HepG2 (cell line): ENCODE measurements around the gene TMEM107. TPM values are rescaled to one million over a fixed set of nuclear protein-coding genes. Genes with fewer than 3 reads are reported as not detected.

Experiments
- ATF1 ChIP-seq: IDR thresholded peaks from 2 replicates; pipeline ENCODE4 v1.6.1; 2016; ENCODE audit warnings: mild to moderate bottlenecking, control low read depth
- HNF1A ChIP-seq, 2 experiments: sonication (generic) in 1 of 2; formaldehyde crosslinking in 1 of 2; IDR thresholded peaks; 2 replicates each; pipeline versions ENCODE4 v1.4.0 to v1.6.1; 2016 to 2020; ENCODE audit warnings: borderline replicate concordance in 1 of 2, low read depth in 1 of 2, mild to moderate bottlenecking in 1 of 2, missing genetic modification reagents in 1 of 2
- NCOA1 ChIP-seq: sonication (generic); formaldehyde crosslinking; IDR thresholded peaks from 2 replicates; pipeline ENCODE4 v1.9.0; 2021; ENCODE audit warnings: missing genetic modification reagents
- SIX4 ChIP-seq: sonication (generic); formaldehyde crosslinking; IDR thresholded peaks from 2 replicates; pipeline ENCODE4 v1.4.0; 2020; ENCODE audit warnings: missing genetic modification reagents
- ZFP82 ChIP-seq: sonication (generic); formaldehyde crosslinking; IDR thresholded peaks from 2 replicates; pipeline ENCODE4 v1.5.1; 2020; ENCODE audit warnings: mild to moderate bottlenecking, missing genetic modification reagents, borderline replicate concordance
- ZKSCAN5 ChIP-seq: sonication (generic); formaldehyde crosslinking; IDR thresholded peaks from 2 replicates; pipeline ENCODE4 v1.5.1; 2020; ENCODE audit warnings: mild to moderate bottlenecking, missing genetic modification reagents
- ZNF10 ChIP-seq: sonication (generic); formaldehyde crosslinking; IDR thresholded peaks from 2 replicates; pipeline ENCODE4 v1.4.0; 2020; ENCODE audit warnings: mild to moderate bottlenecking, low read depth, missing genetic modification reagents, borderline replicate concordance
- ZNF235 ChIP-seq: sonication (generic); formaldehyde crosslinking; IDR thresholded peaks from 2 replicates; pipeline ENCODE4 v1.8.1; 2023; ENCODE audit warnings: mild to moderate bottlenecking, missing genetic modification reagents, borderline replicate concordance
- polyA plus RNA-seq, 8 experiments: library from polyadenylated mRNA; depleted of rRNA in 3 of 8; stranded (reverse) in 7 of 8; unstranded in 1 of 8; fragments of >200 nt; fragmentation: Illumina TruSeq in 4 of 8; extraction: Trizol in 4 of 8; gene quantifications; 2 replicates each; pipeline versions ENCODE4 v1.2.1 to v1.2.3, GENCODE V29; 2011 to 2016; ENCODE audit warnings: low read depth in 4 of 8, missing spikeins in 1 of 8, mixed read lengths in 1 of 8; ENCODE audit not compliant: insufficient read depth in 1 of 8
- total RNA-seq, 5 experiments: library from RNA; depleted of rRNA; stranded (reverse); fragments of >200 nt; fragmentation: Illumina TruSeq; extraction: Trizol; gene quantifications; 2 replicates each; pipeline ENCODE4 v1.2.3, GENCODE V29; 2016; ENCODE audit warnings: low read depth in 1 of 5
- TF ChIP-seq, protein P1 (sequence below): sonication (generic); formaldehyde crosslinking; IDR thresholded peaks from 2 replicates; pipeline ENCODE4 v1.5.0; 2020; ENCODE audit warnings: missing genetic modification reagents
- TF ChIP-seq, protein P2 (sequence below): sonication (generic); formaldehyde crosslinking; IDR thresholded peaks from 2 replicates; pipeline ENCODE4 v1.4.0; 2020; ENCODE audit warnings: mild to moderate bottlenecking, missing genetic modification reagents

Gene TMEM107
- total and polyA plus RNA-seq, 2 of the 13 experiments (the other 11 are each of a cell fraction or from before 2014, with no cell fraction given) = 7.2 to 15.3 TPM

DNA sequence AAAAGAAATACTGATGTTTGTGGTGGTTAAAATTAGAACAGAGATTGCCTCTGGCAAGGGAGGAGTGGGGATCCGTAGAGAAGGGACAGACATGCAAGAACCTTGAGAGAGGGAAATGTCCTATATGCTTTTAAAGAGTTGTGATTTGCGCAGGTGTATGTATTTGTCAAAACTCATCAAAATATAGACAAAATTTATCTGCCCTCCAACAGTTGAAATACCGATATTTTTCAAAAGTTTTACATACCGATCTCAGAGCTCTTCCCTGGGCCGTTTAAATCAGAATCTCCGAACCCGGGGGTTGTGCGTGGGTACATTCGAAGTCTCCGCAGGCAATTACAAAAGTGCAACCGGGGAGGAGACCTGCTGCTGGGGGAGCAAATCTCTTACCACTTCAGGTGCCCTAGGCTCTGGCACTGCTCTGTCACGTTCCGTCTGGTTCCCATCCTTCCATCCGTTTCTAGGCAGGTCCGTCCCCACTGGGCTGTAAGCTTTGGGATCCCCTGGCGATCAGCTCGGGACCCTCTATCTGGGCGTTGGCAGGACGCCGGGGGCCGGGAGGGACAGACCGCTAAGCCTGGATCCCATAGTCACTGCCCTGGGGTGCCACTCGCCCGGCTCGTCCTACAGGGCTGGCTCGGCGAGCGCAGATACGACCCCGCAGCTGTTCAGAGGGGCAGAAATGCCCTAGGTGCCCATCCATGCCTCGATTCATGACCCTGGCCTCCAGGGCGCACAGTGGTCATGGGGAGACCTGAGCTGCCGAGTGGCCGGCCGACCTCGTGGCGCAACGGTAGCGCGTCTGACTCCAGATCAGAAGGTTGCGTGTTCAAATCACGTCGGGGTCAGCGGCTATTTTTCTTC, 9.6 kb upstream of the TMEM107 start (continued):
- TF ChIP-seq, protein P1, sequence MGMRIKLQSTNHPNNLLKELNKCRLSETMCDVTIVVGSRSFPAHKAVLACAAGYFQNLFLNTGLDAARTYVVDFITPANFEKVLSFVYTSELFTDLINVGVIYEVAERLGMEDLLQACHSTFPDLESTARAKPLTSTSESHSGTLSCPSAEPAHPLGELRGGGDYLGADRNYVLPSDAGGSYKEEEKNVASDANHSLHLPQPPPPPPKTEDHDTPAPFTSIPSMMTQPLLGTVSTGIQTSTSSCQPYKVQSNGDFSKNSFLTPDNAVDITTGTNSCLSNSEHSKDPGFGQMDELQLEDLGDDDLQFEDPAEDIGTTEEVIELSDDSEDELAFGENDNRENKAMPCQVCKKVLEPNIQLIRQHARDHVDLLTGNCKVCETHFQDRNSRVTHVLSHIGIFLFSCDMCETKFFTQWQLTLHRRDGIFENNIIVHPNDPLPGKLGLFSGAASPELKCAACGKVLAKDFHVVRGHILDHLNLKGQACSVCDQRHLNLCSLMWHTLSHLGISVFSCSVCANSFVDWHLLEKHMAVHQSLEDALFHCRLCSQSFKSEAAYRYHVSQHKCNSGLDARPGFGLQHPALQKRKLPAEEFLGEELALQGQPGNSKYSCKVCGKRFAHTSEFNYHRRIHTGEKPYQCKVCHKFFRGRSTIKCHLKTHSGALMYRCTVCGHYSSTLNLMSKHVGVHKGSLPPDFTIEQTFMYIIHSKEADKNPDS (CRISPR knock-in tag) = no peak
- TF ChIP-seq NCOA1 (CRISPR knock-in tag) (no peak), ZKSCAN5 (CRISPR knock-in tag) (no peak), ZNF235 (CRISPR knock-in tag) (no peak), ZFP82 (CRISPR knock-in tag) (0 out of 2 replicates have a peak, but pooled peaks have one; percentile 24), HNF1A (IDR thresholded peaks at IDR 0.05; ENCODE audit: low read depth) (no peak), HNF1A (CRISPR knock-in tag; IDR thresholded peaks at IDR 0.05; ENCODE audit: borderline replicate concordance) (peak; percentile 48; the same call in 1 of the 2 replicates), ZNF10 (no peak), ATF1 (no peak), SIX4 (CRISPR knock-in tag) (0 out of 2 replicates have a peak, but pooled peaks have one; percentile 32)
- TF ChIP-seq, protein P2, sequence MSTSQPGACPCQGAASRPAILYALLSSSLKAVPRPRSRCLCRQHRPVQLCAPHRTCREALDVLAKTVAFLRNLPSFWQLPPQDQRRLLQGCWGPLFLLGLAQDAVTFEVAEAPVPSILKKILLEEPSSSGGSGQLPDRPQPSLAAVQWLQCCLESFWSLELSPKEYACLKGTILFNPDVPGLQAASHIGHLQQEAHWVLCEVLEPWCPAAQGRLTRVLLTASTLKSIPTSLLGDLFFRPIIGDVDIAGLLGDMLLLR (CRISPR knock-in tag) = no peak
